ENCODE measurements around the gene DMTF1. TPM values are rescaled to one million over a fixed set of nuclear protein-coding genes. Genes with fewer than 3 reads are reported as not detected.
A peak's percentile ranks its signal among the peaks of the same experiment; 100 is the strongest.

The DMTF1 gene
- total RNA-seq, 1 donor from 2014 or later = 116 TPM

GRCh38 chr7:87152897-87153641, 816 bp downstream of the DMTF1 start:
- peak; percentile 22 for DNase-seq (ENCODE audit: low spot score)
- no peaks in the 10 kb centered on the region for H3K27me3 Mint-ChIP-seq (ENCODE audit: insufficient read depth)
- peak overlapping the region; percentile 99 for H3K27ac Mint-ChIP-seq
- peak overlapping the region; percentile 95 for H3K4me3 Mint-ChIP-seq
- peaks cover 21% of the 10 kb centered on the region for H3K36me3 Mint-ChIP-seq (ENCODE audit: low read depth)
- intact Hi-C loops (cut with micrococcal nuclease) = loop anchor here (1.0 to 5.0 kb wide), 9 partner anchors 34 to 1064 kb away; partner anchors contain the start of genes CROT, DBF4, RUNDC3B and SLC25A40
- H3K9me3 Mint-ChIP-seq = no peaks in the 10 kb centered on the region
- peaks cover 49% of the 10 kb centered on the region for H3K4me1 Mint-ChIP-seq (ENCODE audit: low read depth)

DNA sequence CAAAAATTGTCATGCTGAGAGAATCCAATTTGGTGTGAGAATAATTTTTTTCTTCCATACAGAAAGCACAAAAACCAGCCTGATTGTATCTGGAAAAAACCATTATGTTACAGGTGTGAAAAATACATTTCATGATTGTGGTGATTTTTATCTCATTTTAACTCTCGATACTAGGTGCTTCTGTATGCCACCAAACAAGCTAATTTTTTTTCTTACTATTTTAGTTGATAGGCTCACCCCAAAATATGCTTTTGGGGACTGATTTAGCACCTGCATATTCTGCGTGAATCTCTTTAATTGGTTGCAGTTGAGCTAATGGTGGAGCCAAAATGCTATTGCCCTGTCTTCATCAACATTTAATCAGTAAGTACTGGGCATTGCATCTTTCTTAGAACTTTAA, 1.9 kb downstream of the DMTF1 start:
- Mint-ChIP-seq H3K27ac (peak overlapping the region; percentile 2), H3K4me1 (ENCODE audit: low read depth) (peaks cover 49% of the 10 kb centered on the region), H3K9me3 (no peaks in the 10 kb centered on the region), H3K36me3 (ENCODE audit: low read depth) (peaks cover 21% of the 10 kb centered on the region), H3K4me3 (peak overlapping the region; percentile 95), H3K27me3 (ENCODE audit: insufficient read depth) (no peaks in the 10 kb centered on the region)
- intact Hi-C loops (cut with micrococcal nuclease) = loop anchor here (5.0 kb wide), 4 partner anchors 33 to 1063 kb away; partner anchors contain the start of genes DBF4, RUNDC3B and SLC25A40
- no peak for DNase-seq (ENCODE audit: low spot score)

- DNase-seq (ENCODE audit: low spot score) = no peak
- Mint-ChIP-seq H3K4me1 (ENCODE audit: low read depth) (peaks cover 53% of the 10 kb centered on the region), H3K9me3 (no peaks in the 10 kb centered on the region), H3K36me3 (ENCODE audit: low read depth) (peaks cover 23% of the 10 kb centered on the region), H3K4me3 (peak overlapping the region; percentile 95), H3K27ac (peak overlapping the region; percentile 2), H3K27me3 (ENCODE audit: insufficient read depth) (no peaks in the 10 kb centered on the region)
- intact Hi-C loops (cut with micrococcal nuclease) = loop anchor here (5.0 kb wide), 4 partner anchors 33 to 1063 kb away; partner anchors contain the start of genes DBF4, RUNDC3B and SLC25A40
Observed at GRCh38 chr7:87154569-87154968, 2.3 kb downstream of the DMTF1 start.

GRCh38 chr7:87155788-87156187, 3.5 kb downstream of the DMTF1 start:
- Mint-ChIP-seq H3K27me3 (ENCODE audit: insufficient read depth) (no peaks in the 10 kb centered on the region), H3K4me1 (ENCODE audit: low read depth) (peaks cover 62% of the 10 kb centered on the region), H3K4me3 (peak overlapping the region; percentile 37), H3K36me3 (ENCODE audit: low read depth) (peaks cover 27% of the 10 kb centered on the region), H3K9me3 (no peaks in the 10 kb centered on the region), H3K27ac (no peak overlapping the region)
- intact Hi-C loops (cut with micrococcal nuclease) = loop anchor here (1.0 to 2.0 kb wide), 2 partner anchors 10 to 15 kb away; no protein-coding TSS in a partner anchor
- DNase-seq (ENCODE audit: low spot score) = no peak

DNA sequence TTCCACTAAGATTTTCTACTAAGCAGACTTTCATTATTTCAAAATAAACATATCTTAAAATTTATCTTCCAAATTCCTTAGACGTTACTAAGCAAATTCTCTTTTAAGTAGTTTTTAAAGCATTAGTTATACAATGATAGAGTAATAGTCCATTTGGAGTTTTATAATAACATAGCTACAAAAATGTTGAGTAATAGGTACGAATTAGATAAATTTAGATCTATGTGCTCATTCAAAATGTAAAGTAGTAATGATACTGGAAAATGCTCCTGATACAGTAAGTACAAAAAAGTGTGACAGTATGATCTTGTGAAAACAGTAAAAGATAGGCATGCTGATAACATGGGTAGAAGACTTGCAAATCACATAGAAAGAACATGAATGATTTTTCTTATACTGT, 4.5 kb downstream of the DMTF1 start:
- H3K36me3 Mint-ChIP-seq (ENCODE audit: low read depth) = peaks cover 27% of the 10 kb centered on the region
- intact Hi-C loops (cut with micrococcal nuclease) = loop anchor here (1.0 to 2.0 kb wide), 2 partner anchors 9 to 14 kb away; no protein-coding TSS in a partner anchor
- no peak overlapping the region for H3K4me3 Mint-ChIP-seq
- no peak overlapping the region for H3K27ac Mint-ChIP-seq
- peaks cover 57% of the 10 kb centered on the region for H3K4me1 Mint-ChIP-seq (ENCODE audit: low read depth)
- H3K9me3 Mint-ChIP-seq = no peaks in the 10 kb centered on the region
- no peak for DNase-seq (ENCODE audit: low spot score)
- H3K27me3 Mint-ChIP-seq (ENCODE audit: insufficient read depth) = no peaks in the 10 kb centered on the region

- no peak overlapping the region for H3K27ac Mint-ChIP-seq
- no peak for DNase-seq (ENCODE audit: low spot score)
- intact Hi-C loops (cut with micrococcal nuclease) = no loop called here
- H3K36me3 Mint-ChIP-seq (ENCODE audit: low read depth) = peaks cover 26% of the 10 kb centered on the region
- no peaks in the 10 kb centered on the region for H3K27me3 Mint-ChIP-seq (ENCODE audit: insufficient read depth)
- H3K4me1 Mint-ChIP-seq (ENCODE audit: low read depth) = peaks cover 44% of the 10 kb centered on the region
- H3K4me3 Mint-ChIP-seq = no peak overlapping the region
- no peaks in the 10 kb centered on the region for H3K9me3 Mint-ChIP-seq
Observed at GRCh38 chr7:87159538-87159937, 7.3 kb downstream of the DMTF1 start.

- H3K9me3 Mint-ChIP-seq = no peaks in the 10 kb centered on the region
- H3K27ac Mint-ChIP-seq = no peak overlapping the region
- H3K36me3 Mint-ChIP-seq (ENCODE audit: low read depth) = peaks cover 45% of the 10 kb centered on the region
- H3K4me3 Mint-ChIP-seq = no peak overlapping the region
- intact Hi-C loops (cut with micrococcal nuclease) = loop anchor here (1.0 kb wide), 1 partner anchor 8 kb away; no protein-coding TSS in a partner anchor
- H3K27me3 Mint-ChIP-seq (ENCODE audit: insufficient read depth) = no peaks in the 10 kb centered on the region
- peaks cover 25% of the 10 kb centered on the region for H3K4me1 Mint-ChIP-seq (ENCODE audit: low read depth)
- no peak for DNase-seq (ENCODE audit: low spot score)
Observed at GRCh38 chr7:87164433-87164832, 12.2 kb downstream of the DMTF1 start.

GRCh38 chr7:87170828-87171227, 18.6 kb downstream of the DMTF1 start:
- Mint-ChIP-seq H3K4me3 (no peak overlapping the region), H3K36me3 (ENCODE audit: low read depth) (peaks cover 57% of the 10 kb centered on the region), H3K27me3 (ENCODE audit: insufficient read depth) (no peaks in the 10 kb centered on the region), H3K9me3 (no peaks in the 10 kb centered on the region), H3K4me1 (ENCODE audit: low read depth) (peaks cover 8% of the 10 kb centered on the region), H3K27ac (no peak overlapping the region)
- intact Hi-C loops (cut with micrococcal nuclease) = loop anchor here (2.0 kb wide), 1 partner anchor 14 kb away; no protein-coding TSS in a partner anchor
- DNase-seq (ENCODE audit: low spot score) = no peak

GRCh38 chr7:87171282-87171934, 19.2 kb downstream of the DMTF1 start:
- DNase-seq (ENCODE audit: low spot score) = no peak
- H3K4me3 Mint-ChIP-seq = no peak overlapping the region
- no peaks in the 10 kb centered on the region for H3K27me3 Mint-ChIP-seq (ENCODE audit: insufficient read depth)
- H3K4me1 Mint-ChIP-seq (ENCODE audit: low read depth) = peaks cover 12% of the 10 kb centered on the region
- peaks cover 57% of the 10 kb centered on the region for H3K36me3 Mint-ChIP-seq (ENCODE audit: low read depth)
- H3K9me3 Mint-ChIP-seq = no peaks in the 10 kb centered on the region
- H3K27ac Mint-ChIP-seq = no peak overlapping the region
- intact Hi-C loops (cut with micrococcal nuclease) = loop anchor here (2.0 kb wide), 1 partner anchor 15 kb away; no protein-coding TSS in a partner anchor

GRCh38 chr7:87173471-87173870, 21.2 kb downstream of the DMTF1 start:
- no peak overlapping the region for H3K27ac Mint-ChIP-seq
- no peaks in the 10 kb centered on the region for H3K27me3 Mint-ChIP-seq (ENCODE audit: insufficient read depth)
- intact Hi-C loops (cut with micrococcal nuclease) = loop anchor here (2.0 kb wide), 1 partner anchor 17 kb away; no protein-coding TSS in a partner anchor
- H3K36me3 Mint-ChIP-seq (ENCODE audit: low read depth) = peaks cover 50% of the 10 kb centered on the region
- no peaks in the 10 kb centered on the region for H3K9me3 Mint-ChIP-seq
- peaks cover 18% of the 10 kb centered on the region for H3K4me1 Mint-ChIP-seq (ENCODE audit: low read depth)
- DNase-seq (ENCODE audit: low spot score) = no peak
- no peak overlapping the region for H3K4me3 Mint-ChIP-seq

- Mint-ChIP-seq H3K27ac (no peak overlapping the region), H3K4me1 (ENCODE audit: low read depth) (peaks cover 27% of the 10 kb centered on the region), H3K36me3 (ENCODE audit: low read depth) (peaks cover 51% of the 10 kb centered on the region), H3K27me3 (ENCODE audit: insufficient read depth) (no peaks in the 10 kb centered on the region), H3K4me3 (no peak overlapping the region), H3K9me3 (no peaks in the 10 kb centered on the region)
- DNase-seq (ENCODE audit: low spot score) = no peak
- intact Hi-C loops (cut with micrococcal nuclease) = no loop called here
Observed at GRCh38 chr7:87178320-87178719, 26.1 kb downstream of the DMTF1 start.

- Mint-ChIP-seq H3K27me3 (ENCODE audit: insufficient read depth) (no peaks in the 10 kb centered on the region), H3K4me1 (ENCODE audit: low read depth) (peaks cover 36% of the 10 kb centered on the region), H3K4me3 (no peak overlapping the region), H3K36me3 (ENCODE audit: low read depth) (peaks cover 51% of the 10 kb centered on the region), H3K9me3 (no peaks in the 10 kb centered on the region), H3K27ac (no peak overlapping the region)
- intact Hi-C loops (cut with micrococcal nuclease) = no loop called here
- no peak for DNase-seq (ENCODE audit: low spot score)
Observed at GRCh38 chr7:87179180-87179579, 26.9 kb downstream of the DMTF1 start.

- no peak overlapping the region for H3K4me3 Mint-ChIP-seq
- no peak for DNase-seq (ENCODE audit: low spot score)
- no peaks in the 10 kb centered on the region for H3K27me3 Mint-ChIP-seq (ENCODE audit: insufficient read depth)
- H3K36me3 Mint-ChIP-seq (ENCODE audit: low read depth) = peaks cover 54% of the 10 kb centered on the region
- intact Hi-C loops (cut with micrococcal nuclease) = loop anchor here (5.0 kb wide), 1 partner anchor 35 kb away; the partner anchor contains the start of gene DMTF1
- peaks cover 46% of the 10 kb centered on the region for H3K4me1 Mint-ChIP-seq (ENCODE audit: low read depth)
- H3K27ac Mint-ChIP-seq = no peak overlapping the region
- no peaks in the 10 kb centered on the region for H3K9me3 Mint-ChIP-seq
Observed at GRCh38 chr7:87187120-87187519, 34.9 kb downstream of the DMTF1 start.

Measured in activated T-helper 1 cell treated with anti-CD3 and anti-CD28 coated beads, Interleukin-12 subunit alpha, Interleukin-12 subunit beta, Interleukin-2, Interleukin-4 antibody, amounts not matched to agents 30 ng/mL and 10 ng/mL and 1 ng/mL, durations not matched to agents 14 hours and 24 hours and 36 hours (primary cell).